Epithelial cell of proximal tubule (primary cell): Measurements from ENCODE around the gene SELENOK. TPM values are rescaled to one million over a fixed set of nuclear protein-coding genes. Genes with fewer than 3 reads are reported as not detected.

ENCODE experiments used
- DNase-seq: peaks from one replicate; pipeline ENCODE4 v3.0.0-alpha.2; 2011; ENCODE audit warnings: low read depth
- H3K4me3 ChIP-seq: 2 replicates; pipeline ENCODE4 v1.5.1; 2011; ENCODE audit warnings: low read depth, mild to moderate bottlenecking, low read length
- CTCF ChIP-seq: conservative IDR thresholded peaks from 2 replicates; pipeline ENCODE4 v1.5.1; 2012; ENCODE audit warnings: low read depth, mild to moderate bottlenecking, low read length
- total RNA-seq: library from RNA; depleted of rRNA; stranded (reverse); fragments of >200 nt; gene quantifications from 2 replicates; pipeline ENCODE4 v1.2.3, GENCODE V29; 2015

The SELENOK gene
- 49.9 and 55.7 TPM in 2 replicates for total RNA-seq

DNA sequence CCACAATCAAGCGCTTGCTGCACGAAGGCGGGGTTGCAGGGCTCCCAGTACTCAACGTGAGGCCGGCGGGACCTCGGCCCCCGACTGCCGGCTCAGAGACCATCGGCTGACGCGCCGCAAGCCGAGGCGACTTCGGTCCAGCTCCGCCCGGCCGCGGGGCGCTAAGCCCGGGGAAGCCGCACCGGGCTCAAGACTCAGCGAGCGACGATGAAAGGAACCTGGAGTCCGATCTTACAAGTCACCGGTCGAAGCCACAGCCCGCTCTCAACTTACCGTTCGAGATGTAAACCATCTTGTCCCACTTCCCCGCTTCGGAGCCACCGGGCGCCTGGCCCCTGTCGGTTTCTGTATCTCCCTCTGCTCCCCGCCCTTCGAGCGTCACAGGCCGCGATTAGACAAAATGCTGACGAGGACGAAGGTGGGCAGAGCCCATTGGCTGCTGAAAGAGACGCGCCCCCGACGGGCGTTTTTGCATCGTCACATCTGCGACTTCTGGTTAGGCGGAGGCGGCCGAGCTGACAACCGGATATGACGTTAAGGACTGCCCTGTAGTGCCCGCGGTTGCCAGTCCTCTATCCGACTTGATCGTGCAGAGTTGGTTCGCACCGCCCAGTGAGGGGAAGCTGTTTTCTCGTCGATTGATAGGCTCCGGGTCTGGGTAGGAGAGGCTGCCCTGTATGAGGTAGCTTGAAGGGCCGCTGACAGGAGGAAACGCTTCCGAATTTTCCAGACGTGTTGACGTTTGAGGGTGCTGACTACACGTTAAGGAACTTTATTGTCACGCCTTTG lies at the start of gene SELENOK:
TSS of gene SELENOK (minus strand) at position 363 of the 789 bp plus-strand sequence.
- H3K4me3 ChIP-seq, result peak within 1 kb of the TSS; percentile 87
- peak; percentile 96 for DNase-seq
- TF ChIP-seq CTCF, result no peak

- no peak overlapping the region for H3K4me3 ChIP-seq
- no peak for DNase-seq
Observed at GRCh38 chr3:53941184-53941583, 49.5 kb upstream of the SELENOK start.

DNA sequence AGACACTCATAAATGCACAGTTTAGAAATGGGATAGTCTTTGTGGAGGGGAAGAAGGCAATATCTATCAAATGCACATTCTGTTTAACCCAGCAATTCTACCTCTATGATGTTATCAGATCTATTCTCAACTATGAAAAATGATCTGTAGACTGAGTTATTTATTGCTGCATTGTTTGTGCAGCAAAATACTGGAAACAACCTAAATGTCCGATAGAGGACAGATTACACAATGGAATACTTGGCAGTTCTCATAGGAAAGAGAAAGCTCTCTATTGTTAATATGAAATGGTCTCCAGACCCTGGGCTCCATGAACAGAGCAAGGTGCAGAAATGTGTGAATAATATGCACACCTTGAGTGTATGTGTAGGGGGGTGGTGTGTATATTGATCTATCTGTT lies 49.0 kb upstream of the SELENOK start:
- no peak for TF ChIP-seq CTCF
- no peak overlapping the region for H3K4me3 ChIP-seq

More at GRCh38 chr3:53941184-53941583, 49.5 kb upstream of the SELENOK start:
- no peak for TF ChIP-seq CTCF

DNA sequence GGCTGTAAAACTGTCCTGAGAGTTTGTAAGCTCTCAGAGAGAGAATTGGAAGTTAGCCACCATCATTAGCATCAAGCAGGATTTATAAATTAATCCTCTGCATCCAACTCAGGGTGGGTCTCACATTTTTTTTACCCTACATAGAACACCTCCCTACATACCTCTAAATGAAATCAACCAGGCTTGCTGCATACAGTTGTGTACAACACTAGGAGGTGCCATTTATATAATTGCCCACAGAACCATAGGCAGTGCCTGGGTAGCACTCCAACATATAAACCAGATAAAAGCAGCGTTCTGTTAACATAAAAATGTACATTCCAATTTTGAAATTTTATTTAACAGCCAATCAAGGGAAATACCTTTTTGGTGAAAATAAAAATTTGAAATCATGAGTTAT lies 48.2 kb upstream of the SELENOK start:
- no peak overlapping the region for H3K4me3 ChIP-seq
- DNase-seq, result no peak
- peak; percentile 19 for TF ChIP-seq CTCF

More for the DNA sequence above, 49.0 kb upstream of the SELENOK start:
- no peak for DNase-seq

DNA sequence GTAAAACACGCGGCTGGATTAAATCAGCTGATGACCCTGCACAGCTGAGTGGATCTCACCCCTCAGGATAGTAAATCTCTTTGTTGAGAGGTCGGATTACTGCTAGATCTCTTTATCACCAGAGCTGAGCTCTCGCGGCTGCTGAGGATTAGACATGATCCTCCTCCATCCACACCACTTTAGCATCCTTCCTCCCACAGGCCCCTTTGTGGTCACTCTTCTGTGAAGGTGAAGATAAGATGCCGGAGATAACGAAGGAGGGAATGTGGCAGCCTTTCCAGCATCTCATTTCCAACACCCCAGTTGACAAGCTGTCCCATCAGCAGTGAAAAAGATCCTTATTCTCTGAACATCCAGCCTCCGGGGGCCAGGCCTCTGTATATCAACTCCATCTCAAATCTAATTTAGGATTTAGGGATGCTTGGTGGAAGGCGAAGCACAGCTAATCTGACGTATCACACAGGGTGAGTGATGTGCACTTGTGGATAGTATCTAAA lies 47.5 kb upstream of the SELENOK start:
- TF ChIP-seq CTCF, result no peak
- no peak for DNase-seq
- no peak overlapping the region for H3K4me3 ChIP-seq

GRCh38 chr3:53938645-53939044 lies 47.0 kb upstream of the SELENOK start:
- H3K4me3 ChIP-seq, result no peak overlapping the region
- no peak for DNase-seq
- TF ChIP-seq CTCF, result peak; percentile 95

DNA sequence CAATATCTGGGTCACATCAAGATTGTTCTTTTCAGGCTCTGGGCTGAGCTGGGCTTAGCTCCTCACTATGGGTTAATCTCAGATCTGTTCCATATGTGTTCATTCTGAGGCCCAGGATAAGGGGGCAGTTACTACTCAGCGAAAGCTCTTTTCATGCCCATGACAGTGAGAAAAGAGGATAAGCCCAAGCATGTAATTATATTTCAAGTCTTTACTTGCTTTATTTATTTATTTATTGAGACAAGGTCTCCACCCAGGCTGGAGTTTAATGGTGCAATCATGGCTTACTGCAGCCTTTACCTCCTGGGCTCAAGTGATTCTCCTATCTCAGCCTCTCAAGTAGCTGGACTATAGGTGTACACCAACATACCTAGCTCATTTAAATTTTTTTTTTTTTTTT lies 44.7 kb upstream of the SELENOK start:
- no peak for DNase-seq
- no peak overlapping the region for H3K4me3 ChIP-seq
- no peak for TF ChIP-seq CTCF
